ENCODE results near the gene PTPA. TPM values are rescaled to one million over a fixed set of nuclear protein-coding genes. Genes with fewer than 3 reads are reported as not detected.

PTPA gene
- total and polyA plus RNA-seq, 9 of the 15 experiments (the other 6 are each of a cell fraction or from before 2014, with no cell fraction given), result 1.7 to 121 (median 72.6) TPM

DNA sequence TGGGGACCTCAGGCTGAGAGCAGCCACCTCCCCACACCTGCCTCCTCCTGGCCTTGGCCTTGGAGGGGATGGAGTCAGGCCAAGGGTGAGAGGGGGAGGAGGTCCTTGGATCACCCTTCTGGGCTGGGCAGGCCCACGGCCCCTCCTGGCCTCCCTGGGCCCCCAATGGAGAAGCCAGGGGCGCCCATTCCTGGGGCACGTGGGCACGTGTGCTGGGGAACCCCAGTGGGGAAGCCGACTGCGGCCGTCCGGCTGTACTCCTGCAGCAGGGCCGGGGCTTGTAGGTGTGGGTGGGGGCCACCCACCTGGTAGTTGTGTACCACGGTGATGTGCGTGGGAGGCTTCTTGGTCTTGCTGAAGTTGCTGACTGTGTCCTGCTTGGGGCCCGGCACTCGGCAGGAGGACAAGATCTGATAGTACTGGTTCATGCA is 9.1 kb upstream of the PTPA start (continued):
- no peak for TF ChIP-seq ZNF121 (CRISPR knock-in tag; conservative IDR thresholded peaks at IDR 0.05)
- 0 out of 4 replicates have a peak, but pooled peaks of 1 of the 2 experiments have one; percentile 16 for TF ChIP-seq MAZ (CRISPR knock-in tag; conservative IDR thresholded peaks at IDR 0.05 in 1 of 2, IDR thresholded peaks at IDR 0.05 in 1 of 2)
- TF ChIP-seq FOXK1 (CRISPR knock-in tag; IDR thresholded peaks at IDR 0.05; ENCODE audit: borderline replicate concordance), result no peak

DNA sequence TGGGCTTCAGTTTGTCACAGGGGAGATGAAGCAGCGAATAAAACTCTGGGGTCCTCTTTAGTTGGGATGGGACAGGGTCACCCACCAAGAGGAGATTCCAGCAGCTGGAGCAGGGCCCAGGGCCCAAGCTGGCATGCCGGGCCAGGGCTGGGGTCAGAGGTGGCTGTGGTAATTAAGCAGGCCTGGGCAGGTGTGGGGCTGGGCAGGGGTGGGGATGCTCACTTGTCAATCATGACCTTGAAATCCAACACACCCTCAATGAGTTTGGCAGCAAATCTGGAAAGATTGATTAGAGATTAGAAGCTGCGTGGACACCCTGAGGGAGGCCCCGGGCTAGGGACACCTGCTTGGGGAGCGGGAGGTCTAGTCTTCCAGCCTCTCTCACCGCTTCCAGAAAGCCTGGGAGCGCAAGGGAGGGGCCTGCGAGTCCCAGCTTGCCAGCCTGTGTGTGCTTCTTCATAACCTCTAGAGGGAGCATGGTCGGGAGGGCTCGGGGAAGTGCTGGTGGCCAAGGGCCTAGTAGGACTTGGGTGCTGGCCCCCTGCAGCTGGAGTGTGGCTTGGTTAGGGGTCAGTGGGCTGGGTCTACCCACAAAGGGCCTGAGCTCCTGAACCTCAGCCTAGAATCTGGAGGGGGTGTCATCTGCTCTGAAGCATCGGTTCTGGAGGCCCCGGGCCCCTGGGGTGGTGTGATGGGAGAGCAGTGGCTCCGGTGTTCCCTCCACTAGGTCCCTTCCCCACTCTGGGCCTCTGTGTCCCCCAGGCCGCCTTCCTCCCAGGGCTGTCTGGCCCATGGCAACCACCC is 8.2 kb upstream of the PTPA start:
- peaks cover 14 to 39% of the 10 kb centered on the region in 2 experiments for H3K4me1 ChIP-seq (replicated peaks in 1 of 2; ENCODE audit: control insufficient read depth in 2 of 2, insufficient read depth in 2 of 2, low read length in 2 of 2)
- H3K79me2 ChIP-seq (ENCODE audit: control insufficient read depth, insufficient read depth, low read length), result no peaks in the 10 kb centered on the region
- ChIA-PET POLR2A (interaction anchor here (0.7 to 1.0 kb wide), 4 partner anchors 9 to 274 kb away, joined by 3 to 5 read pairs (median 3); partner anchors contain the start of gene SPOUT1), CTCF (ENCODE audit: low intra/inter-chr PET ratio) (no interaction called here)
- ATAC-seq (peak; percentile 98), DNase-seq (ENCODE audit: extremely low read depth in 1 of 4, low spot score in 3 of 4) (peak; percentile 63 to 82 (median 71)), FAIRE-seq (peak; percentile 90)
- H3K27ac ChIP-seq (ENCODE audit: extremely low read depth, low read depth, low read length), result no peak overlapping the region
- peaks cover 3% of the 10 kb centered on the region; the same call in 1 of the 3 replicates for H3K36me3 ChIP-seq (ENCODE audit: control insufficient read depth, insufficient read depth, low read length)
- H4K20me1 ChIP-seq (replicated peaks; ENCODE audit: control insufficient read depth, insufficient read depth, low read length), result no peaks in the 10 kb centered on the region
- no peaks in the 10 kb centered on the region for H3K9me3 ChIP-seq (replicated peaks; ENCODE audit: control insufficient read depth, insufficient read depth, low read depth, low read length)
- no peaks in the 10 kb centered on the region for H3K27me3 ChIP-seq (ENCODE audit: control insufficient read depth in 2 of 2, insufficient read depth in 2 of 2, low read length in 2 of 2)
- peaks cover 3% of the 10 kb centered on the region for H3K9me1 ChIP-seq (ENCODE audit: control insufficient read depth, insufficient read depth, low read length)
- H2AFZ ChIP-seq (ENCODE audit: low read depth, low read length), result 0 out of 2 replicates have a peak overlapping the region, but pooled peaks have one; percentile 28
- peak overlapping the region in 1 of 2 experiments; percentile 72; a peak in 1 of 4 replicates for H3K9ac ChIP-seq (ENCODE audit: insufficient read depth in 1 of 2, low read depth in 2 of 2, low read length in 2 of 2)
- H3K4me3 ChIP-seq, result no peak overlapping the region
- no peak overlapping the region; the same call in 1 of the 2 replicates for H3K4me2 ChIP-seq (ENCODE audit: insufficient read depth, low read length)
- in situ Hi-C loops (cut with MboI) (no loop called here), intact Hi-C loops (cut with micrococcal nuclease) (no loop called here)
- 38% methylated on average over 11 of the region's 14 CpGs for WGBS (ENCODE audit: insufficient coverage, low coverage, missing lambda C conversion rate)
- BruUV-seq (replicated peaks), result no TSS peak
- TF ChIP-seq PRMT5 (CRISPR knock-in tag; IDR thresholded peaks at IDR 0.05), result no peak
- TF ChIP-seq CEBPG (CRISPR knock-in tag; IDR thresholded peaks at IDR 0.05), result no peak
- TF ChIP-seq CEBPG (tag; conservative IDR thresholded peaks at IDR 0.05 in 1 of 2, IDR thresholded peaks at IDR 0.05 in 1 of 2), result no peak
- TF ChIP-seq, protein P1, sequence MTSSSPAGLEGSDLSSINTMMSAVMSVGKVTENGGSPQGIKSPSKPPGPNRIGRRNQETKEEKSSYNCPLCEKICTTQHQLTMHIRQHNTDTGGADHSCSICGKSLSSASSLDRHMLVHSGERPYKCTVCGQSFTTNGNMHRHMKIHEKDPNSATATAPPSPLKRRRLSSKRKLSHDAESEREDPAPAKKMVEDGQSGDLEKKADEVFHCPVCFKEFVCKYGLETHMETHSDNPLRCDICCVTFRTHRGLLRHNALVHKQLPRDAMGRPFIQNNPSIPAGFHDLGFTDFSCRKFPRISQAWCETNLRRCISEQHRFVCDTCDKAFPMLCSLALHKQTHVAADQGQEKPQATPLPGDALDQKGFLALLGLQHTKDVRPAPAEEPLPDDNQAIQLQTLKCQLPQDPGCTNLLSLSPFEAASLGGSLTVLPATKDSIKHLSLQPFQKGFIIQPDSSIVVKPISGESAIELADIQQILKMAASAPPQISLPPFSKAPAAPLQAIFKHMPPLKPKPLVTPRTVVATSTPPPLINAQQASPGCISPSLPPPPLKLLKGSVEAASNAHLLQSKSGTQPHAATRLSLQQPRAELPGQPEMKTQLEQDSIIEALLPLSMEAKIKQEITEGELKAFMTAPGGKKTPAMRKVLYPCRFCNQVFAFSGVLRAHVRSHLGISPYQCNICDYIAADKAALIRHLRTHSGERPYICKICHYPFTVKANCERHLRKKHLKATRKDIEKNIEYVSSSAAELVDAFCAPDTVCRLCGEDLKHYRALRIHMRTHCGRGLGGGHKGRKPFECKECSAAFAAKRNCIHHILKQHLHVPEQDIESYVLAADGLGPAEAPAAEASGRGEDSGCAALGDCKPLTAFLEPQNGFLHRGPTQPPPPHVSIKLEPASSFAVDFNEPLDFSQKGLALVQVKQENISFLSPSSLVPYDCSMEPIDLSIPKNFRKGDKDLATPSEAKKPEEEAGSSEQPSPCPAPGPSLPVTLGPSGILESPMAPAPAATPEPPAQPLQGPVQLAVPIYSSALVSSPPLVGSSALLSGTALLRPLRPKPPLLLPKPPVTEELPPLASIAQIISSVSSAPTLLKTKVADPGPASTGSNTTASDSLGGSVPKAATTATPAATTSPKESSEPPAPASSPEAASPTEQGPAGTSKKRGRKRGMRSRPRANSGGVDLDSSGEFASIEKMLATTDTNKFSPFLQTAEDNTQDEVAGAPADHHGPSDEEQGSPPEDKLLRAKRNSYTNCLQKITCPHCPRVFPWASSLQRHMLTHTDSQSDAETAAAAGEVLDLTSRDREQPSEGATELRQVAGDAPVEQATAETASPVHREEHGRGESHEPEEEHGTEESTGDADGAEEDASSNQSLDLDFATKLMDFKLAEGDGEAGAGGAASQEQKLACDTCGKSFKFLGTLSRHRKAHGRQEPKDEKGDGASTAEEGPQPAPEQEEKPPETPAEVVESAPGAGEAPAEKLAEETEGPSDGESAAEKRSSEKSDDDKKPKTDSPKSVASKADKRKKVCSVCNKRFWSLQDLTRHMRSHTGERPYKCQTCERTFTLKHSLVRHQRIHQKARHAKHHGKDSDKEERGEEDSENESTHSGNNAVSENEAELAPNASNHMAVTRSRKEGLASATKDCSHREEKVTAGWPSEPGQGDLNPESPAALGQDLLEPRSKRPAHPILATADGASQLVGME (CRISPR knock-in tag; IDR thresholded peaks at IDR 0.05), result peak; percentile 67; the same call in 1 of the 2 replicates
- no peak for TF ChIP-seq RAD51 (IDR thresholded peaks at IDR 0.05; ENCODE audit: borderline replicate concordance, low read depth)
- TF ChIP-seq PTTG1 (tag; IDR thresholded peaks at IDR 0.05; ENCODE audit: low read depth), result no peak
- no peak for TF ChIP-seq HDAC1 (IDR thresholded peaks at IDR 0.05)
- TF ChIP-seq SPI1 (IDR thresholded peaks at IDR 0.05; ENCODE audit: borderline replicate concordance, low read depth, low read length), result no peak
- no peak for TF ChIP-seq GTF2E2 (tag; IDR thresholded peaks at IDR 0.05)
